Spleen (tissue), 11 donors: Measurements from ENCODE around the gene LMF2. TPM values are rescaled to one million over a fixed set of nuclear protein-coding genes. Genes with fewer than 3 reads are reported as not detected.

Experiments
- DNase-seq: peaks from one replicate; pipeline ENCODE4 v3.0.0-alpha.2; 2020
- H3K27ac ChIP-seq, 8 donors: fragments of 200-600 bp; sonication (generic) in 7 of 8; 1 replicate in 4 of 8; 2 replicates in 4 of 8; pipeline versions ENCODE4 v1.5.0 to v1.8.0; 2016 to 2021; ENCODE audit warnings: inconsistent platforms in 4 of 8, mild to moderate bottlenecking in 4 of 8, moderate library complexity in 1 of 8
- H3K27me3 ChIP-seq, 7 donors: fragments of 200-600 bp; sonication (generic) in 6 of 7; replicated peaks in 1 of 7; 1 replicate in 4 of 7; 2 replicates in 3 of 7; pipeline versions ENCODE4 v1.5.0 to v1.8.0; 2016 to 2021; ENCODE audit warnings: inconsistent platforms in 3 of 7, mild to moderate bottlenecking in 1 of 7
- H3K36me3 ChIP-seq, 6 donors: fragments of 200-600 bp; sonication (generic) in 5 of 6; 1 replicate in 4 of 6; 2 replicates in 2 of 6; pipeline versions ENCODE4 v1.5.0 to v1.8.0; 2016 to 2021; ENCODE audit warnings: inconsistent platforms in 2 of 6
- H3K4me1 ChIP-seq, 6 donors: fragments of 200-600 bp; sonication (generic) in 5 of 6; 1 replicate in 3 of 6; 2 replicates in 3 of 6; pipeline versions ENCODE4 v1.5.0 to v1.8.0; 2016 to 2021; ENCODE audit warnings: inconsistent platforms in 3 of 6
- H3K4me3 ChIP-seq, 8 donors: fragments of 200-600 bp; sonication (generic) in 7 of 8; 1 replicate in 4 of 8; 2 replicates in 4 of 8; pipeline versions ENCODE4 v1.5.0 to v1.8.0; 2016 to 2021; ENCODE audit warnings: inconsistent platforms in 4 of 8, mild to moderate bottlenecking in 4 of 8, moderate library complexity in 2 of 8
- H3K9me3 ChIP-seq, 8 donors: fragments of 200-600 bp; sonication (generic) in 7 of 8; 1 replicate in 4 of 8; 2 replicates in 4 of 8; pipeline versions ENCODE4 v1.5.0 to v1.8.0; 2016 to 2021; ENCODE audit warnings: inconsistent platforms in 4 of 8
- POLR2A ChIP-seq, 3 donors: fragments of 450-650 bp; IDR thresholded peaks; one replicate each; pipeline ENCODE4 v1.5.1; 2017; ENCODE audit warnings: antibody characterized with exemption in 3 of 3, mild to moderate bottlenecking in 1 of 3
- POLR2AphosphoS5 ChIP-seq, 3 donors: sonication (generic); formaldehyde crosslinking; IDR thresholded peaks; one replicate each; pipeline ENCODE4 v1.5.1; 2017; ENCODE audit warnings: antibody characterized with exemption in 3 of 3
- WGBS, 5 donors: extraction: QIAGEN DNeasy Blood & Tissue Kit in 3 of 5; methylation state at CpG; one replicate each; pipeline versions ENCODE4 v1.1.5 to v1.1.7; 2013 to 2018; 5-methylcytosine and 5-hydroxymethylcytosine counted together
- intact Hi-C: fragments of 100-400 bp; cut with DNase I; formaldehyde crosslinking; loops from one replicate; pipeline ENCODE4 v1.15.0; 2023; ENCODE audit warnings: low total_unique reads
- polyA plus RNA-seq, 3 donors: library from polyadenylated mRNA; stranded (reverse); fragments of 200-250 nt; gene quantifications; one replicate each; pipeline ENCODE4 v1.2.1, GENCODE V29; 2013
- total RNA-seq, 7 donors: library from RNA; depleted of rRNA in 3 of 7; stranded (reverse); fragments of >200 nt in 3 of 7; fragmentation: NEBNext Ultra II Directional in 4 of 7; extraction: Animal tissue kit (Norgen Biotek cat#: 25700) in 4 of 7; gene quantifications; one replicate each; pipeline versions ENCODE4 v1.1.0 to v1.2.1, GENCODE V29; 2016 to 2021
- TF ChIP-seq, protein P1 (sequence below), 11 experiments: fragments of 200-600 bp in 7 of 11; fragments of 450-650 bp in 4 of 11; sonication (generic) in 4 of 11; IDR thresholded peaks in 8 of 11; conservative IDR thresholded peaks in 3 of 11; 1 replicate in 7 of 11; 2 replicates in 4 of 11; pipeline versions ENCODE4 v1.4.0 to v1.8.0; 2016 to 2021; ENCODE audit warnings: antibody characterized with exemption in 11 of 11, inconsistent platforms in 4 of 11, mild to moderate bottlenecking in 1 of 11
- donor health status: healthy with polysubstance abuse.
- donor health status: DM: no; HTN: no; CAD: no; lungs with moderate emphysema.
- donor health status: DM: no; HTN: no; CAD: no.
- donor health status: Bipolar disorder and iron deficiency.
- donor health status: healthy.
- donor health status: DM: no; HTN: no; CAD: no.
- donor health status: DM: yes; HTN: yes; CAD: no.

Gene LMF2
- total and polyA plus RNA-seq, 10 donors, result 36.6 to 81.1 (median 70.0) TPM

DNA sequence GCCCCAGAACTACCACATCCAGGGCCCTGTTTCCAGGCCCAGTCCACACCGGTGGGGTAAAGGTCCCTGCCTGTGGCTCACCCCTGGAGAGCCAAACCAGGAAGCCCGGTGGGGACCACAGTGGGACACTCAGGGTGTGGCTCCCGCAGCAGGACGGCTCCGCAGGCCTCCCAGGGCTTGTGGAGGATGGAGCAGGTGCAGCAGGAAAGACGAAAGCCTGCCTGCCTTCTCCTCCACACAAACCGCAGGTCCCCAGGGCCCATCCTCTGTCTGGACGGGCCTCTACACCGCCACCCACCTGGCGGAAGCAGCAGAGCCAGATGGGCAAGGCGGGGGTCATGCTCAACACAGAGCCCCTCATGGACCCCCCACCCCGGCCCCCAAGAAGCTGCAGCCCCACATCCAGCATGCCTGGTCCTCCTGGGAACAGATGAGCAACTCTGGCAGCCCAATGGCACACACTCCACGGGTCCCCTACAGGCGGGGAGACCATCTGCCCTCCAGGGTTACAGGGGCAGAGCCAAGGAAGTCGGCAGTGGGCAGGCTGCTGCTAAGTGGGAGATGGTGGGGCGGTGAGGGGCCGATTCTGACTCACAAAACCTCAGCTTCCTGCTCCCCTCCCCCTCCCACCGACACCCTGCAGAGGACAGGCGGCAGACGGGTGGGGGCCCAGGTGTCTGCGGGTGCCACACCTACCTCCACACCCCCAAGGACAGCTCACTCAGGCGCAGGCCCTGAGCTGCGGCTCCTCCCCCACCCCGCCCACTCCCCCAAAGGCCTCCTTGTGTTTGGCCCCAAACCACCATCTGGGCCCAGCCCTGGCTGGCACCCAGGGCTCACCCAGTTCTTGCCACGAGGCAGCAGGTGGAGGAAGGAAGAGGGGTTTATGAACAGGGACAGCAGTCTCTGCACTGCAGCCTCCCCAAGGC lies 37.9 kb downstream of the LMF2 start:
- Histone ChIP-seq H3K4me3 (peak overlapping the region in 4 of 8 donors; percentile 2 to 59 (median 26)), H3K9me3 (no peaks in the 10 kb centered on the region), H3K36me3 (peaks cover 0 to 38% (median 35%) of the 10 kb centered on the region in 6 donors), H3K27me3 (no peaks in the 10 kb centered on the region), H3K4me1 (peaks cover 47 to 73% (median 63%) of the 10 kb centered on the region in 6 donors), H3K27ac (peak overlapping the region; percentile 51 to 90 (median 78))
- intact Hi-C loops, result loop anchor here (10.0 kb wide), 1 partner anchor 125 kb away; the partner anchor contains the start of gene PPP6R2
- WGBS, 5 donors, result 5 to 60% (median 16%) methylated on average over 7 to 25 of the region's 25 CpGs
- TF ChIP-seq POLR2AphosphoS5 (IDR thresholded peaks at IDR 0.05) (peak; percentile 83 to 86 (median 84)), POLR2A (IDR thresholded peaks at IDR 0.05) (no peak)
- TF ChIP-seq, protein P1, sequence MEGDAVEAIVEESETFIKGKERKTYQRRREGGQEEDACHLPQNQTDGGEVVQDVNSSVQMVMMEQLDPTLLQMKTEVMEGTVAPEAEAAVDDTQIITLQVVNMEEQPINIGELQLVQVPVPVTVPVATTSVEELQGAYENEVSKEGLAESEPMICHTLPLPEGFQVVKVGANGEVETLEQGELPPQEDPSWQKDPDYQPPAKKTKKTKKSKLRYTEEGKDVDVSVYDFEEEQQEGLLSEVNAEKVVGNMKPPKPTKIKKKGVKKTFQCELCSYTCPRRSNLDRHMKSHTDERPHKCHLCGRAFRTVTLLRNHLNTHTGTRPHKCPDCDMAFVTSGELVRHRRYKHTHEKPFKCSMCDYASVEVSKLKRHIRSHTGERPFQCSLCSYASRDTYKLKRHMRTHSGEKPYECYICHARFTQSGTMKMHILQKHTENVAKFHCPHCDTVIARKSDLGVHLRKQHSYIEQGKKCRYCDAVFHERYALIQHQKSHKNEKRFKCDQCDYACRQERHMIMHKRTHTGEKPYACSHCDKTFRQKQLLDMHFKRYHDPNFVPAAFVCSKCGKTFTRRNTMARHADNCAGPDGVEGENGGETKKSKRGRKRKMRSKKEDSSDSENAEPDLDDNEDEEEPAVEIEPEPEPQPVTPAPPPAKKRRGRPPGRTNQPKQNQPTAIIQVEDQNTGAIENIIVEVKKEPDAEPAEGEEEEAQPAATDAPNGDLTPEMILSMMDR (IDR thresholded peaks at IDR 0.05 in 8 of 11, conservative IDR thresholded peaks at IDR 0.05 in 3 of 11), result peak in 5 of 11 experiments; percentile 10 to 44 (median 21)
- DNase-seq, result peak; percentile 98

DNA sequence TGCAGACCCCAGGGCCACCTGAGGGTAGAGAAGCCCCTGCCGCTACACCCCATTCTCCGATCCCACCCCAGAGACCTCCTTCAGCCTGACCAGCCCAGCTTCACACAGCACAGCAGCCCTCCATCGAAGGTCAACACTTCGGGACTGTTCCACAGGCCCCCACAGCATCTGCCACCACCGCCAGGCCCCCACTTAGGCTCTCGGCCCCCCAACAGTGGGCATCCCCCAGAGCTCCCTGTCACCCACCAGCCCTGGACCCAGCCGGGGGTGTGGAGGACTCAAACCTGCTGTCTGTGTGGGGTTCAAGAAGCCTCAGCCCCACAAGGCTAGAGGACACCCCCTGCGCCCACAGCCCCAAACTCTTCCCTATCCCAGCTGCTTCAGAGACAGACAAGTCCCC lies 38.9 kb downstream of the LMF2 start:
- intact Hi-C loops, result no loop called here
- H3K36me3 ChIP-seq, result peaks cover 4 to 48% (median 45%) of the 10 kb centered on the region in 6 donors
- H3K9me3 ChIP-seq, result no peaks in the 10 kb centered on the region
- no peak overlapping the region for H3K4me3 ChIP-seq
- H3K4me1 ChIP-seq, result peaks cover 43 to 66% (median 57%) of the 10 kb centered on the region in 6 donors
- no peak for DNase-seq
- TF ChIP-seq POLR2AphosphoS5 (IDR thresholded peaks at IDR 0.05) (no peak), POLR2A (IDR thresholded peaks at IDR 0.05) (no peak)
- TF ChIP-seq, protein P1 (IDR thresholded peaks at IDR 0.05 in 8 of 11, conservative IDR thresholded peaks at IDR 0.05 in 3 of 11), result no peak
- WGBS, 5 donors, result 78 to 88% (median 84%) methylated on average over 4 to 8 of the region's 8 CpGs
- H3K27ac ChIP-seq, result peak overlapping the region in 6 of 8 donors; percentile 23 to 90 (median 81)
- H3K27me3 ChIP-seq, result no peaks in the 10 kb centered on the region

DNA sequence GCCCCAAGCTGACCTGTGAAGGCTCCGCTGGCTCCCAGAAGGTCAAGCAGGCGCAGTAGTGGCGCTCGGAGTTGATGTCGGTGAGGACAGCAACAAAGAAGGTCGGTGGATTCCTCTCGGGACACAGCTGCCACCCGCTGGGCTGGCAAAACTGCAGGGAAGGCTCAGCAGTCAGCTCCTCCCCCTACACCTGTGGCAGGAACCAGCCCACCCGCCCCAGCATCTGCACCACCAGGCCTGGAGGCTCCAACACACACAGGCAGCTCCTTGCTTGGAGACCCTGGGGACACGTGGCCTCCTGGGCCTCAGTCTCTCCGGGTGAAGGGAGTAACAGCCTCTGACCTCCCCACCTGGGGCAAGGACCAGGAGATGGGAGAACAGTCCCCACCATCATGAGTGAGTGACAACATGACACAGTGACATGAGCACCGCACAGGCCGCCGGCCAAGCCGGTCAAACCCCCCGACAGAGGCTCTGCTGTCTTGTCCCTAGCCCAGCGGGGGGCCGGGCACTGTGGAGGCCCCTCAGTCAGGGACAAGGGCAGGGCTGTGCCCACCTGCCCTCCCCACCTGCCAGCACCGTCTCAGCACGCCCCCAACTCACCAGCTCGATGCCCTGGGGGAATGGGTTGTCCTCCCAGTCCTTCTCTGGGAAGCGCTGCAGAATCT lies 39.6 kb downstream of the LMF2 start:
- DNase-seq, result no peak
- WGBS, 5 donors, result 73 to 90% (median 85%) methylated on average over 7 to 22 of the region's 22 CpGs
- peak overlapping the region in 3 of 8 donors; percentile 80 to 90 (median 89) for H3K27ac ChIP-seq

More for the DNA sequence above, 39.6 kb downstream of the LMF2 start:
- no peaks in the 10 kb centered on the region for H3K9me3 ChIP-seq
- no peaks in the 10 kb centered on the region for H3K27me3 ChIP-seq
- H3K36me3 ChIP-seq, result peaks cover 4 to 55% (median 52%) of the 10 kb centered on the region in 6 donors
- H3K4me3 ChIP-seq, result no peak overlapping the region
- intact Hi-C loops, result no loop called here
- H3K4me1 ChIP-seq, result peaks cover 36 to 59% (median 50%) of the 10 kb centered on the region in 6 donors
- TF ChIP-seq POLR2AphosphoS5 (IDR thresholded peaks at IDR 0.05), result peak in 1 of 3 donors; percentile 9
- TF ChIP-seq, protein P1 (IDR thresholded peaks at IDR 0.05 in 8 of 11, conservative IDR thresholded peaks at IDR 0.05 in 3 of 11), result no peak
